HG03064 (cell line): Measurements from ENCODE around the gene SUN5.
"Not testable (repeated sequence)": the region's sequence is repeated elsewhere in the genome, so short reads cannot be mapped to it uniquely, and the experiment has no call there.

ENCODE experiments used
- ATAC-seq: cut with Tn5 transposase; IDR thresholded peaks from one replicate; pipeline ENCODE4 v1.9.1; 2021; ENCODE audit warnings: low read depth; ENCODE audit not compliant: unreplicated experiment

SUN5 gene

GRCh38 chr20:33004141-33004751 is at the start of gene SUN5:
SUN5 (minus strand) TSS chr20:33004433; CDS start chr20:33004340, 93 bp downstream.
- ATAC-seq: no peak

- no peak for ATAC-seq
Observed at GRCh38 chr20:33053291-33054106, 49.3 kb upstream of the SUN5 start, which contains the start of gene BPIFB3. BPIFB3 (plus strand) TSS chr20:33053903; CDS start chr20:33055436, 1,533 bp downstream.

GRCh38 chr20:33051333-33051732 is 47.1 kb upstream of the SUN5 start:
- ATAC-seq: no peak

- no peak for ATAC-seq
Observed at GRCh38 chr20:33046412-33046811, 42.2 kb upstream of the SUN5 start.

DNA sequence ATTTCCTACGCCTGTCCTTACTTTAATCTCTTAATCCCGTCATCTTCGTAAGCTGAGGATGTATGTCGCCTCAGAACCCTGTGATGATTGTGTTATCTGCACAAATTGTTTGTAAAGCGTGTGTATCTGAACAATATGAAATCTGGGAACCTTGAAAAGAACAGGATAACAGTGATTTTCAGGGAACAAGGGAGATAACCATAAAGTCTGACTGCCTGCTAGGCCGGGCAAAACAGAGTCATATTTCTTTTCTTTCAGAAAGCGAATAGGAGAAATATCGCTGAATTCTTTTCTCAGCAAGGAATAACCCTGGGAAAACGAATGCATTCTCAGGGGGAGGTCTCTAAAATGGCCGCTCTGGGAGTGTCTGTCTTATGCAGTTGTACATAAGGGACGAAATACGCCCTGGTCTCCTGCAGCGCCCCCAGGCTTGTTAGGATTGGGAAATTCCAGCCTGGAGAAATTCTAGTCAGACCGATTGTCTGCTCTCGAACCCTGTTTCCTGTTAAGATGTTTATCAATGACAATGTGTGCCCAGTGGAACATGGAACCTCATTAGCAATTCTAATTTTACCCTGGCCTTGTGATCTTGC is 41.0 kb upstream of the SUN5 start:
- ATAC-seq: not testable (repeated sequence)

- ATAC-seq: no peak
Observed at GRCh38 chr20:33043731-33044181, 39.5 kb upstream of the SUN5 start.

GRCh38 chr20:33042983-33043730 is 38.9 kb upstream of the SUN5 start:
- no peak for ATAC-seq

DNA sequence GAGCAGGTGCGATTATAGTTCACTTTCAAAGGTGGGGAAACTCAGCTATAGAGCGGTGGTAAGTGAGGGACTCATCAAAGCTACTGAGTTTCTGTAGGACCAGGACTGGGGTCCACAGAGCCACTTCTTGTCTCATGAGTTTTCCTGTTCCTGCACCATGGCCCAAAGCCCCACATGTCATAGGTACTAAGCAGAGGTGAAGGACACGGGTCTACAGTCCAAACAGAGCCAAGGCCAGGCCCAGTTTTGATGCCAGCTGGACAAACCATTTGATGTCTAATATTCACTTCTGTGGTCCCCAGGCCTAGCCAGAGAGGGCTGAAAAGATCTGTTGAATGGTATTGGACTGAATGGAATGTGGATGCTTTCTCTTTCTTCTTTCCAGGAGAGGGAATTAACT is 38.2 kb upstream of the SUN5 start:
- ATAC-seq: no peak

- ATAC-seq: no peak
Observed at GRCh38 chr20:33038243-33038642, 34.0 kb upstream of the SUN5 start.

GRCh38 chr20:33037456-33037855 is 33.2 kb upstream of the SUN5 start:
- ATAC-seq: no peak

GRCh38 chr20:33034901-33035492 is 30.8 kb upstream of the SUN5 start:
- no peak for ATAC-seq

DNA sequence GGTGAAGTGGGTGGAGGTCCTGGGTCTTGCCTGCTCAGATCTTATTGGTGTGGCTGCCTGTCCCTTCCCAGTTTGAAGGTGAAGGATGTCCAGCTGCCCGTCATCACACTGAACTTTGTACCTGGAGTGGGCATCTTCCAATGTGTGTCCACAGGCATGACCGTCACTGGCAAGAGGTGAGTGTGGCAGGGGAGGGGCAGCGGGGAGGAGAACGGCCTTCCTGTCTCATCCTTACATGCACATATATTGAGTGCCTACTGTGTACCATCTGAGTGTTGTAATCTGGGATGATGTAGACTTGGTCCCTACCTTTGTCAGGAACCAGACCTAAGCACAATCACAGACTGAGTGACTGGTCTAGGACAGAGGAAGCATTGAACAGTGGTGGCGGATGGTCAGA is 29.9 kb upstream of the SUN5 start:
- ATAC-seq: no peak

DNA sequence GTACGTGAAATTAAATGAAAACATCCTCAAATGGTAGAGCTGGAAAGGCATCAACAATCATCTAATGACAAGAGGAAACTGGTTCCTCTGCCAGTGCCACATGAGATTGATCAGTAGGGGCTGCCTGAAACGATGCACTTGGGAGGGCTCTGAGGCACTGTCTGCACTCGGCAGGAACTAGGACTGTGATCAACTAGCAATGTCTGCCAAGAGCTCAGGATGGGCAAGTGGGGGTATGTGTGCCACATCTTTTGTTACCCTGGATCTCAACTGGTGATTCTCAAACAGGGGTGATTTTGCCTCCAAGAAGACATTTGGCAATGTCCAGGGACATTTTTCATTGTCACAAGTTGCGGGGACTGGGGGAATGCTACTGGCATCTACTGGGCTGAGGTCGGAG is 29.1 kb upstream of the SUN5 start:
- ATAC-seq: no peak

DNA sequence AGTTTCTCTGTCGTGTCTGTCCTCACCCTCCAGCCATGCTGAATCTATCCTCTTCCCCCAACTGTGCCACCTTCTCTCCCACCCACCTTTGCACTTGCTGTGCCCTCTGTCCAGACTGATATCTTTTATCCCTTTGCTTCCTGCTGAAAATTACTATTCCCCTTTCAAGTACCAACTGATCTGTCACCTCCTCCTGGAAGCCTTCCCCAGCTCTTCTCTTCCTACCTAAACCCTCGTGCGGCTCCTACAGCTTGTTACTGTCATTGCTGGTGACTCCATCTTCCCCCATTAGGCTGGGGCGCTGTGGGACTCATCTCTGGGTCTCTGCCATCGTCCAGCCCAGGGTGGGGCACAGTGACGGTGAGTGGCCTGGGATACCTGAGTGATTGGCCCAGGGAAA is 28.3 kb upstream of the SUN5 start:
- no peak for ATAC-seq

- no peak for ATAC-seq
Observed at GRCh38 chr20:33031531-33031930, 27.3 kb upstream of the SUN5 start, which contains the start of gene BPIFB6. BPIFB6 (plus strand) TSS chr20:33031648; CDS start chr20:33031648, 0 bp downstream.

GRCh38 chr20:33030569-33030968 is 26.3 kb upstream of the SUN5 start:
- no peak for ATAC-seq

DNA sequence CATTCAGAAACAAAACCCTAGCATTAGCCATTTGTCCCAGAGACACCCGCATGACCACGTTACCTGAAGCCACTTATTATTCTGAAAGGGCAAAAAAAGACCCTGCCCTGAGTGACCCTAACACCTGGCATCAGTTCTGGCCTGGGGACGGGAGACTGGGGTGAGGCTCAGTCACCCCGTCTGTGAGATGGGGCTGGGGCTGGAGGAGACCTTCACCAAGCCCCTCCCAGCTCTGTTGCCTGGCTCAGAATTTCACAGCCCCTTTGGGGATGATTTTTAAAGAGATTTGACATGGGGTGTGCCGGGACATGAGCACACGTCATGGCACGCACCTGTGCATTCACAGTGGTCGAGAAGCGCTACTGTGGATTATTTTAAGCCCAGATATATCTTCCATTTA is 25.8 kb upstream of the SUN5 start:
- no peak for ATAC-seq

DNA sequence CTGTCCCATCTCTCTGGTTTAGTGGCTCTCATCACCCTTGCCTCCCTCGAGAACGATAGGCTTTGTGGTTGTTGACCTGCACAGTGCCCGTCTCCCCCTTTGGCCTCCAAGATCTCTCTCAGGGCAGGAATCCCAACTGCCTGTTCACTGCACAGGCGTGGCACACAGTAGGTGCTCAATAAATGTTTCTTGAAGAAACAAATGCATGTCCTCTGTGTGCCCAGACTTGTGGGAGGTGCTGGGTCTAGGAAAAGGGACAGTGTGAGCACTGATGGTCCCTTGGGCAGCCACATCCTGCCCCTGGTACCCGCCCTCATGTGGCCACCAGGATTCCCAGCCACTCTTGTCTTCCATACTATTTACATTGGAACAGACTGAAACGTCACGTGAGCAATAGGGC is 24.6 kb upstream of the SUN5 start:
- no peak for ATAC-seq

- no peak for ATAC-seq
Observed at GRCh38 chr20:33027769-33028751, 23.8 kb upstream of the SUN5 start.
